ENCODE data around the gene IL31. TPM values are rescaled to one million over a fixed set of nuclear protein-coding genes. Genes with fewer than 3 reads are reported as not detected.

Gene IL31
- total RNA-seq, 2 donors from 2014 or later: not detected

DNA sequence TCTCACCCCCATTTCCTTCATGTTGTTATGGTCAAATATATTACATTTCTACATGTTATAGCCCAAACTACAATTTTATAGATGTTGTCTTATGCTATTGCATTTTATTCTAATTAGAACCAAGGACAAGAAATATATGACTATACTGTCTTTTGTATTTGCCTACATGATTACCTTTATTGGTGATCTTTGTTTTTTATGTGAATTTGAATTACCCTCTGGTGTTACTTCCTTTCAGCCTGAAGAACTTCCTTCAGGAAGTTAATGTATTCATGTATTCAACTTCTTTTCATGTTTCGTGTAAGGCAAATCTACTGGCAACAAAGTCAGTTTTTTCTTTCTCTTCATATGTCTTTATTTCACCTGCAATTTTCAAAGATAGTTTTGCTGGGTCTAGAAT lies 20.8 kb upstream of the IL31 start:
- Histone ChIP-seq H3K36me3 (no peaks in the 10 kb centered on the region), H3K27ac (no peak overlapping the region), H3K4me1 (replicated peaks) (no peaks in the 10 kb centered on the region), H3K4me3 (no peak overlapping the region), H3K9me3 (no peaks in the 10 kb centered on the region), H3K27me3 (replicated peaks; ENCODE audit: insufficient read depth) (no peaks in the 10 kb centered on the region)
- intact Hi-C loops (cut with DNase I): loop anchor here (5.0 kb wide), 1 partner anchor 63 kb away; no protein-coding TSS in a partner anchor
- DNase-seq (ENCODE audit: low spot score): no peak
- WGBS: 86% methylated on average over 1 of the region's 1 CpG
- TF ChIP-seq POLR2A (IDR thresholded peaks at IDR 0.05): no peak
- TF ChIP-seq POLR2AphosphoS5 (IDR thresholded peaks at IDR 0.05): no peak
- TF ChIP-seq, protein P1, sequence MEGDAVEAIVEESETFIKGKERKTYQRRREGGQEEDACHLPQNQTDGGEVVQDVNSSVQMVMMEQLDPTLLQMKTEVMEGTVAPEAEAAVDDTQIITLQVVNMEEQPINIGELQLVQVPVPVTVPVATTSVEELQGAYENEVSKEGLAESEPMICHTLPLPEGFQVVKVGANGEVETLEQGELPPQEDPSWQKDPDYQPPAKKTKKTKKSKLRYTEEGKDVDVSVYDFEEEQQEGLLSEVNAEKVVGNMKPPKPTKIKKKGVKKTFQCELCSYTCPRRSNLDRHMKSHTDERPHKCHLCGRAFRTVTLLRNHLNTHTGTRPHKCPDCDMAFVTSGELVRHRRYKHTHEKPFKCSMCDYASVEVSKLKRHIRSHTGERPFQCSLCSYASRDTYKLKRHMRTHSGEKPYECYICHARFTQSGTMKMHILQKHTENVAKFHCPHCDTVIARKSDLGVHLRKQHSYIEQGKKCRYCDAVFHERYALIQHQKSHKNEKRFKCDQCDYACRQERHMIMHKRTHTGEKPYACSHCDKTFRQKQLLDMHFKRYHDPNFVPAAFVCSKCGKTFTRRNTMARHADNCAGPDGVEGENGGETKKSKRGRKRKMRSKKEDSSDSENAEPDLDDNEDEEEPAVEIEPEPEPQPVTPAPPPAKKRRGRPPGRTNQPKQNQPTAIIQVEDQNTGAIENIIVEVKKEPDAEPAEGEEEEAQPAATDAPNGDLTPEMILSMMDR (IDR thresholded peaks at IDR 0.05): no peak

- no peak for DNase-seq (ENCODE audit: low spot score)
- Histone ChIP-seq H3K36me3 (no peaks in the 10 kb centered on the region), H3K27ac (no peak overlapping the region), H3K4me3 (no peak overlapping the region), H3K27me3 (replicated peaks; ENCODE audit: insufficient read depth) (no peaks in the 10 kb centered on the region), H3K4me1 (replicated peaks) (no peaks in the 10 kb centered on the region), H3K9me3 (no peaks in the 10 kb centered on the region)
- TF ChIP-seq POLR2AphosphoS5 (IDR thresholded peaks at IDR 0.05) (no peak), POLR2A (IDR thresholded peaks at IDR 0.05) (no peak)
- TF ChIP-seq, protein P1 (IDR thresholded peaks at IDR 0.05): no peak
- intact Hi-C loops (cut with DNase I): loop anchor here (5.0 kb wide), 1 partner anchor 60 kb away; no protein-coding TSS in a partner anchor
- WGBS: 86% methylated on average over 11 of the region's 11 CpGs
Measured at GRCh38 chr12:122192441-122192840, 18.4 kb upstream of the IL31 start.

DNA sequence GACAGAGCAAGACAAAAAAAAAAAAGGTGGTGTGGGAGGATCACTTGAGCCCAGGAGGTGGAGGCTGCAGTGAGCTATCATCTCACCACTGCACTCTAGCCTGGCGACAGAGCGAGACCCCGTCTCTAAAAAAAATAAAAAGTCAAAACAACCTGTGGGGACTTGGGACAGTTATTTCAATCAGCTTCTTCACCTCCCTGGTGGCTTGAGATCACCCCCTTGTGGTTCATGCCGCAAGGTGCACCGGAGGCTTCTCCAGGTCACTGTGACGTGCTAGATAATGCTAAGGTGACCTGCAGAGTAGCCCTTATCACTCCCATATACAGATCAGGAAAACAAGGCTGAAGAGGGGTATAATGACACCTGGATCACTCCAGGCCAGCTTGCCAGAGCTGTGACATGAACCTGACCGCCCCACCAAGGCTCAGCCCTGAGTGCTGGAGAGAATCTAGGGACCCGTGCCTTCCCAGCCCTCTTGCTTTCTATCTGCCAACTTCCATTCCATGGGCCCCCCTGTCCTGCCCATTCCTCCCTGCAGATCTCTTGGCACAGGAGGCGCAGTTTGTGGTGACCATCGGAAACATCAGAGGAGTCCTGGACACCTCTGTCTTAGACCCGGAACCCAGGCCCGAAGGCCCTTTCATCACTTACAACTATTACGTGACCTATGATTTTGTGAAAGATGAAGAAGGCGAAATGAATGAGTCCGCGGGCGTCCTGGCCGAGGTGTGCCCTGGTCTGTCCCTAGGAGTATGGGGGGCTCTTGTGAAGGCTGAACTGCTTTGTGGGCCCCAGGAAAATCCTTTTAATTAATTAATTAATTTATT lies 17.0 kb upstream of the IL31 start:
- Histone ChIP-seq H3K27ac (no peak overlapping the region), H3K9me3 (no peaks in the 10 kb centered on the region), H3K36me3 (no peaks in the 10 kb centered on the region), H3K4me1 (replicated peaks) (no peaks in the 10 kb centered on the region), H3K4me3 (no peak overlapping the region), H3K27me3 (replicated peaks; ENCODE audit: insufficient read depth) (no peaks in the 10 kb centered on the region)
- TF ChIP-seq POLR2AphosphoS5 (IDR thresholded peaks at IDR 0.05): no peak
- no peak for TF ChIP-seq POLR2A (IDR thresholded peaks at IDR 0.05)
- TF ChIP-seq, protein P1 (IDR thresholded peaks at IDR 0.05): peak in 3 of 4 experiments; percentile 67 to 85 (median 79)
- intact Hi-C loops (cut with DNase I): loop anchor here (2.0 to 5.0 kb wide), 2 partner anchors 59 to 136 kb away; no protein-coding TSS in a partner anchor
- 68% methylated on average over 18 of the region's 18 CpGs for WGBS
- DNase-seq (ENCODE audit: low spot score): peak; percentile 55

DNA sequence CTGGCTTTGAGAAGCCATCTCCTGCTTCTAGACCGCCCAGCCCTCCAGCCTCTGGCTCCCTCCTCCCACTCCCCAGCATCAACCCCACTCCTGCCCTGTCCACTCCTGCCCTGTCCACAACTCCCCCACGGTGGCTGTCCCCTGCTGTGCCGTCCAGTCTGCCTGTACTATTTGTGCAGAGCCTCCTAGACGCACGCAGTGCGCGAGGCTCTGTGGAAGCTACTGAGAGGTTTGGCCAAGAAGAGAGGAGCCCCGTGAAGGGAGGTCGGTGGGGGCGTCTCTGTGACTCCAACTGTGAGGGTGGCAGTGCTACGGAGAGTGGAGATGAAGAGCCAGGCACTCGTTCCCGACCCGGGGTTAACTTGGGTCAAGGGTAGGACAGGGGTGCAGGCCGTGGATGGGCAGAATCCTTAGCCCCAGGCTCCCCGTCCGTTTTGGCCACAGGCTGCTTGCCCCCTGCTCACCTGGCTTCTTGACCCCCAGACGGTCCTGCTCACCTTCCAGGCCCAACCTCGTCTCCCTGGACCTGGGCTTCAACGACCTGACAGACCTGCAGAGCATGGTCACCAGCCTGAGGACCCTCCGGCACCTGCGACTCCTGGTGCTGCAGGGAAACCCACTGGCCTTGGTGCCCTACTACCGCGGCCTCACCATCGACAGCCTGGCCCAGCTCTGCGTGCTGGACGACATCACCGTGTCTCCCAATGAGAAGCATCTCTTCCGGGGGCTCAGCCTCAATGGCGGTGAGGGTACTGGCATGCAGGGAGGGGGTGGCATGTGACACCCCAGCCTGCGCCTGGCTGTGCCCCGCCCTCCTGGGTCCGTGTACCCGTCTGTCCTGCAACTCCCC lies 15.8 kb upstream of the IL31 start:
- TF ChIP-seq POLR2AphosphoS5 (IDR thresholded peaks at IDR 0.05) (no peak), POLR2A (IDR thresholded peaks at IDR 0.05) (no peak)
- TF ChIP-seq, protein P1 (IDR thresholded peaks at IDR 0.05): no peak
- intact Hi-C loops (cut with DNase I): loop anchor here (2.0 to 5.0 kb wide), 2 partner anchors 58 to 135 kb away; no protein-coding TSS in a partner anchor

More for the DNA sequence above, 15.8 kb upstream of the IL31 start:
- no peaks in the 10 kb centered on the region for H3K27me3 ChIP-seq (replicated peaks; ENCODE audit: insufficient read depth)
- H3K4me1 ChIP-seq (replicated peaks): no peaks in the 10 kb centered on the region
- no peaks in the 10 kb centered on the region for H3K36me3 ChIP-seq
- no peak overlapping the region for H3K27ac ChIP-seq
- no peak for DNase-seq (ENCODE audit: low spot score)
- H3K9me3 ChIP-seq: no peaks in the 10 kb centered on the region
- H3K4me3 ChIP-seq: no peak overlapping the region
- 87% methylated on average over 34 of the region's 34 CpGs for WGBS

All from prostate gland (tissue), 2 donors.